SK-N-SH (cell line): ENCODE results near the gene DHRSX. TPM values are rescaled to one million over a fixed set of nuclear protein-coding genes. Genes with fewer than 3 reads are reported as not detected.

Source experiments
- CTCF ChIA-PET: fragments of 300-600, 350-600 bp; formaldehyde crosslinking; extraction: SDS; loops from one replicate; lab custom pipeline; 2021; lab: Yijun Ruan, JAX
- POLR2A ChIA-PET: fragments of 350-600 bp; sonication (Branson Sonifier 250); formaldehyde crosslinking; extraction: SDS; loops from one replicate; lab custom pipeline; 2020; ENCODE audit warnings: antibody characterized with exemption, inconsistent platforms; lab: Yijun Ruan, JAX
- DNase-seq: peaks from one replicate; pipeline ENCODE4 v3.0.0; 2012
- H2AFZ ChIP-seq: fragments of 200-600 bp; sonication (generic); 2 replicates; pipeline ENCODE4 v1.8.1; 2016; ENCODE audit warnings: antibody characterized with exemption, mild to moderate bottlenecking, low read depth
- H3F3A ChIP-seq: fragments of 200-600 bp; sonication (generic); replicated peaks from 2 replicates; pipeline ENCODE3; 2016; ENCODE audit warnings: antibody characterized with exemption, mild to moderate bottlenecking; ENCODE audit not compliant: insufficient read depth
- H3K27ac ChIP-seq, 2 experiments: fragments of 200-500 bp in 1 of 2; fragments of 200-600 bp in 1 of 2; sonication (Bioruptor generic) in 1 of 2; sonication (generic), shearing (Covaris generic) in 1 of 2; 2 replicates each; pipeline versions ENCODE4 v1.5.1 to v1.6.1; 2014 to 2016; ENCODE audit warnings: low read depth in 2 of 2, inconsistent platforms in 1 of 2, low read length in 1 of 2, mild to moderate bottlenecking in 1 of 2, mixed read lengths in 1 of 2
- H3K27me3 ChIP-seq: fragments of 200-600 bp; sonication (generic), shearing (Covaris generic); 2 replicates; pipeline ENCODE4 v1.6.1; 2016; ENCODE audit warnings: mixed run types; ENCODE audit not compliant: insufficient read depth
- H3K36me3 ChIP-seq, 2 experiments: fragments of 200-500 bp in 1 of 2; fragments of 200-600 bp in 1 of 2; sonication (Bioruptor generic) in 1 of 2; sonication (generic) in 1 of 2; replicated peaks in 1 of 2; 2 replicates each; pipeline versions ENCODE3 to v1.5.1; 2014 to 2016; ENCODE audit warnings: low read length in 1 of 2, mild to moderate bottlenecking in 1 of 2; ENCODE audit not compliant: insufficient read depth in 2 of 2, control insufficient read depth in 1 of 2
- H3K4me1 ChIP-seq, 2 experiments: fragments of 200-500 bp in 1 of 2; fragments of 200-600 bp in 1 of 2; sonication (Bioruptor generic) in 1 of 2; sonication (generic), shearing (Covaris generic) in 1 of 2; 2 replicates each; pipeline versions ENCODE4 v1.5.1 to v1.6.1; 2014 to 2016; ENCODE audit warnings: low read depth in 1 of 2, low read length in 1 of 2, mixed run types in 1 of 2; ENCODE audit not compliant: insufficient read depth in 2 of 2, control insufficient read depth in 1 of 2
- H3K4me2 ChIP-seq: fragments of 200-600 bp; sonication (generic), shearing (Covaris generic); 2 replicates; pipeline ENCODE4 v1.6.1; 2017; ENCODE audit warnings: mixed run types
- H3K4me3 ChIP-seq, 2 experiments: fragments of 200-500 bp in 1 of 2; fragments of 200-600 bp in 1 of 2; sonication (Bioruptor generic) in 1 of 2; sonication (generic), shearing (Covaris generic) in 1 of 2; 2 replicates each; pipeline versions ENCODE4 v1.5.1 to v1.8.1; 2014 to 2016; ENCODE audit warnings: low read depth in 2 of 2, inconsistent platforms in 1 of 2, low read length in 1 of 2, mild to moderate bottlenecking in 1 of 2, mixed read lengths in 1 of 2, moderate library complexity in 1 of 2
- H3K79me2 ChIP-seq: fragments of 200-600 bp; sonication (generic); 2 replicates; pipeline ENCODE4 v1.8.1; 2017; ENCODE audit warnings: mild to moderate bottlenecking; ENCODE audit not compliant: insufficient read depth
- H3K9ac ChIP-seq: fragments of 200-600 bp; sonication (generic); 2 replicates; pipeline ENCODE4 v1.6.1; 2017; ENCODE audit warnings: mixed run types
- H3K9me2 ChIP-seq: fragments of 200-600 bp; sonication (generic); 2 replicates; pipeline ENCODE4 v1.6.1; 2017; ENCODE audit warnings: mixed run types
- H3K9me3 ChIP-seq: fragments of 200-600 bp; sonication (generic); 2 replicates; pipeline ENCODE4 v1.6.1; 2017; ENCODE audit warnings: mixed run types, mild to moderate bottlenecking, moderate library complexity
- H4K20me1 ChIP-seq: fragments of 200-600 bp; sonication (generic); 2 replicates; pipeline ENCODE4 v1.6.1; 2017; ENCODE audit warnings: mild to moderate bottlenecking, mixed run types; ENCODE audit not compliant: insufficient read depth
- EP300 ChIP-seq, 2 experiments: IDR thresholded peaks; 2 replicates each; pipeline versions ENCODE4 v1.4.0 to v1.6.1; 2012; ENCODE audit warnings: borderline replicate concordance in 1 of 2, low read depth in 1 of 2, low read length in 1 of 2
- FOSL2 ChIP-seq: IDR thresholded peaks from 2 replicates; pipeline ENCODE4 v1.4.0; 2012; ENCODE audit warnings: low read depth, mild to moderate bottlenecking, moderate library complexity, borderline replicate concordance
- GATA2 ChIP-seq: sonication (generic); formaldehyde crosslinking; IDR thresholded peaks from 2 replicates; pipeline ENCODE4 v1.5.0; 2020; ENCODE audit warnings: mild to moderate bottlenecking, missing genetic modification reagents
- MEF2A ChIP-seq: IDR thresholded peaks from 2 replicates; pipeline ENCODE4 v1.4.0; 2012; ENCODE audit warnings: low read depth, borderline replicate concordance
- MXI1 ChIP-seq: IDR thresholded peaks from 2 replicates; pipeline ENCODE4 v1.6.1; 2012; ENCODE audit warnings: mild to moderate bottlenecking, low read depth, low read length, improper control_type of control experiment
- POLR2AphosphoS5 ChIP-seq: IDR thresholded peaks from 2 replicates; pipeline ENCODE4 v1.6.1; 2012; ENCODE audit warnings: low read depth, low read length
- RAD21 ChIP-seq: IDR thresholded peaks from 2 replicates; pipeline ENCODE4 v1.6.1; 2012; ENCODE audit warnings: mild to moderate bottlenecking, low read length
- REST ChIP-seq: IDR thresholded peaks from 2 replicates; pipeline ENCODE4 v1.6.1; 2012; ENCODE audit warnings: mild to moderate bottlenecking, low read depth, low read length, moderate library complexity
- RFX5 ChIP-seq: IDR thresholded peaks from 2 replicates; pipeline ENCODE4 v1.6.1; 2012; ENCODE audit warnings: mild to moderate bottlenecking, improper control_type of control experiment, low read length
- SMC3 ChIP-seq: IDR thresholded peaks from 2 replicates; pipeline ENCODE4 v1.6.1; 2012; ENCODE audit warnings: low read depth, low read length, improper control_type of control experiment
- TCF12 ChIP-seq: IDR thresholded peaks from 2 replicates; pipeline ENCODE4 v1.4.0; 2012
- TEAD4 ChIP-seq: IDR thresholded peaks from 2 replicates; pipeline ENCODE4 v1.4.0; 2012; ENCODE audit warnings: mild to moderate bottlenecking, borderline replicate concordance; ENCODE audit not compliant: insufficient read depth
- YY1 ChIP-seq: IDR thresholded peaks from 2 replicates; pipeline ENCODE4 v1.4.0; 2012; ENCODE audit warnings: low read depth, mild to moderate bottlenecking
- ZBTB33 ChIP-seq: IDR thresholded peaks from 2 replicates; pipeline ENCODE4 v1.4.0; 2012; ENCODE audit warnings: low read depth, borderline replicate concordance
- WGBS: methylation state at CpG from one replicate; pipeline ENCODE4 v1.1.6; 2017; ENCODE audit warnings: low lambda C conversion rate; 5-methylcytosine and 5-hydroxymethylcytosine counted together
- polyA plus RNA-seq, 3 experiments: library from polyadenylated mRNA; depleted of rRNA; stranded (reverse); fragments of >200 nt; gene quantifications; 2 replicates each; pipeline ENCODE4 v1.2.3, GENCODE V29; 2012
- TF ChIP-seq, protein P1 (sequence below): fragments of 150-350 bp; IDR thresholded peaks from 2 replicates; pipeline ENCODE4 v1.6.1; 2017; ENCODE audit warnings: antibody characterized with exemption, low read length, low read depth, borderline replicate concordance

DHRSX gene
- polyA plus RNA-seq, 1 of the 3 experiments (the other 2 are of a cell fraction): 34.3 TPM

GRCh38 chrX:2513121-2513664 is 12.4 kb upstream of the DHRSX start:
- POLR2A ChIA-PET: no interaction called here
- 28% methylated on average over 6 of the region's 6 CpGs for WGBS
- CTCF ChIA-PET: no interaction called here

More at GRCh38 chrX:2513121-2513664, 12.4 kb upstream of the DHRSX start:
- Histone ChIP-seq H3F3A (no peaks in the 10 kb centered on the region), H3K4me3 (no peak overlapping the region), H3K9ac (no peak overlapping the region), H3K27ac (no peak overlapping the region), H3K79me2 (no peaks in the 10 kb centered on the region), H3K36me3 (no peaks in the 10 kb centered on the region), H3K4me2 (no peak overlapping the region), H3K4me1 (no peaks in the 10 kb centered on the region), H2AFZ (no peak overlapping the region), H3K9me2 (no peaks in the 10 kb centered on the region), H3K9me3 (no peaks in the 10 kb centered on the region), H3K27me3 (no peaks in the 10 kb centered on the region; the same call in 1 of the 2 replicates), H4K20me1 (no peaks in the 10 kb centered on the region)
- no peak for DNase-seq
- no peak for TF ChIP-seq RFX5
- no peak for TF ChIP-seq POLR2AphosphoS5
- TF ChIP-seq EP300 (IDR thresholded peaks at IDR 0.05; ENCODE audit: borderline replicate concordance in 1 of 2, low read depth in 1 of 2, low read length in 1 of 2): no peak
- TF ChIP-seq MEF2A: no peak
- no peak for TF ChIP-seq SMC3
- TF ChIP-seq MXI1: no peak
- TF ChIP-seq GATA2 (CRISPR knock-in tag): no peak
- TF ChIP-seq ZBTB33: no peak
- TF ChIP-seq TCF12: no peak
- no peak for TF ChIP-seq RAD21
- no peak for TF ChIP-seq FOSL2
- no peak for TF ChIP-seq TEAD4
- no peak for TF ChIP-seq YY1
- TF ChIP-seq, protein P1, sequence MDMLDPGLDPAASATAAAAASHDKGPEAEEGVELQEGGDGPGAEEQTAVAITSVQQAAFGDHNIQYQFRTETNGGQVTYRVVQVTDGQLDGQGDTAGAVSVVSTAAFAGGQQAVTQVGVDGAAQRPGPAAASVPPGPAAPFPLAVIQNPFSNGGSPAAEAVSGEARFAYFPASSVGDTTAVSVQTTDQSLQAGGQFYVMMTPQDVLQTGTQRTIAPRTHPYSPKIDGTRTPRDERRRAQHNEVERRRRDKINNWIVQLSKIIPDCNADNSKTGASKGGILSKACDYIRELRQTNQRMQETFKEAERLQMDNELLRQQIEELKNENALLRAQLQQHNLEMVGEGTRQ: no peak
- no peak for TF ChIP-seq REST
